ENCODE measurements around the gene LIX1L.

- TF ChIP-seq CTCF (IDR thresholded peaks at IDR 0.05) (no peak), EZH2 (IDR thresholded peaks at IDR 0.05) (no peak), EZH2phosphoT487 (IDR thresholded peaks at IDR 0.05) (no peak)
Observed at GRCh38 chr1:145987926-145988325, 30.1 kb upstream of the LIX1L start.
